A549 (cell line): ENCODE data around the gene CCNT2.

ENCODE experiments used
- BHLHE40 ChIP-seq: IDR thresholded peaks from 2 replicates; pipeline ENCODE4 v1.6.1; 2012; ENCODE audit warnings: low read depth, low read length, inconsistent platforms
- CBX8 ChIP-seq: fragments of 200-600 bp; sonication (generic); IDR thresholded peaks from 2 replicates; pipeline ENCODE4 v1.6.1; 2016
- EP300 ChIP-seq, 2 experiments: fragments of >200 bp; sonication (Bioruptor Twin); formaldehyde crosslinking; IDR thresholded peaks; 2 replicates in 1 of 2; 3 replicates in 1 of 2; pipeline ENCODE4 v1.6.1; 2016 to 2017
- POLR2A ChIP-seq: IDR thresholded peaks from 2 replicates; pipeline ENCODE4 v1.6.1; 2012; ENCODE audit warnings: mild to moderate bottlenecking, low read length
- SMC3 ChIP-seq: fragments of >200 bp; sonication (Bioruptor Twin); formaldehyde crosslinking; IDR thresholded peaks from 3 replicates; pipeline ENCODE4 v1.6.1; 2018; ENCODE audit warnings: inconsistent platforms
- TF ChIP-seq, protein P1 (sequence below): fragments of 450-650 bp; IDR thresholded peaks from 2 replicates; pipeline ENCODE4 v1.6.1; 2014; ENCODE audit warnings: antibody characterized with exemption
- TF ChIP-seq, protein P2 (sequence below): fragments of >200 bp; sonication (Bioruptor Twin); formaldehyde crosslinking; IDR thresholded peaks from 3 replicates; pipeline ENCODE4 v1.5.1; 2016

DNA sequence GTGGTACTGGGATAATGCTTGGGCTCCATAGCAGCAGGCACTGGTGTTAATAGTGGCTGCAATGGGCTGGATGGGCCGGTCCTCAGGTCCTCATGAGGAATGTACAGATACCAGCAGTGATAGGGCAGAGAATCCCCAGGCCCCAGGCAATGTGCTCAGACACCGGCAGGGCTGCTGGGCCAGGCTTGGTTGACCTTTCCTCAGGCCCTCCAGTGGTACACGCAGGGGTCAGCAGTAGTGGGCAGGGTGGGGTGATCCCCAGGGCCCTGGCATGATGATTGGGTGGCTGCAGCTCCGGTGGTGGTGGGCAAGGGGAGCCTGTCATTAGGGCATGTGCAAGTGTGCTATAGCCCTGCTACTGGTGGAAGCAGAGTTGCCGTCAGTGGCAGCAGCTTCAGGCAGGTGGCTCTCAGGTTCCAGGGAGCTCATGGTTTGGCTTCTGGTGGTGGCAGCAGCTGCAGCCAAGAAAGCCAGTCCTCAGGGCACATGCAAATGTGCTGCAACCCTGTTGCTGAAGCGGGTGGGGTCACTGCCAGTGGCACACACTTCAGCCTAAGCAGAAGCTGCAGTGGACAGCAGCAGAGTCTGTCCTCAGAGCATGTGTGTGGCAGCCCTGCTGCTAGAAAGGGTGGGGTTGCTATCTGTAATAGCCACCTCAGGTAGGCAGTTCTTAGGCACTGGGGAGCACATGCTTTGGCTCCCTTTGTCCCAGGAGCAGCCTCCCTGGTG, 56.8 kb downstream of the CCNT2 start:
- TF ChIP-seq SMC3 (no peak), POLR2A (no peak), BHLHE40 (no peak), CBX8 (no peak), EP300 (IDR thresholded peaks at IDR 0.05) (no peak)
- TF ChIP-seq, protein P1, sequence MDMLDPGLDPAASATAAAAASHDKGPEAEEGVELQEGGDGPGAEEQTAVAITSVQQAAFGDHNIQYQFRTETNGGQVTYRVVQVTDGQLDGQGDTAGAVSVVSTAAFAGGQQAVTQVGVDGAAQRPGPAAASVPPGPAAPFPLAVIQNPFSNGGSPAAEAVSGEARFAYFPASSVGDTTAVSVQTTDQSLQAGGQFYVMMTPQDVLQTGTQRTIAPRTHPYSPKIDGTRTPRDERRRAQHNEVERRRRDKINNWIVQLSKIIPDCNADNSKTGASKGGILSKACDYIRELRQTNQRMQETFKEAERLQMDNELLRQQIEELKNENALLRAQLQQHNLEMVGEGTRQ = no peak
- TF ChIP-seq, protein P2, sequence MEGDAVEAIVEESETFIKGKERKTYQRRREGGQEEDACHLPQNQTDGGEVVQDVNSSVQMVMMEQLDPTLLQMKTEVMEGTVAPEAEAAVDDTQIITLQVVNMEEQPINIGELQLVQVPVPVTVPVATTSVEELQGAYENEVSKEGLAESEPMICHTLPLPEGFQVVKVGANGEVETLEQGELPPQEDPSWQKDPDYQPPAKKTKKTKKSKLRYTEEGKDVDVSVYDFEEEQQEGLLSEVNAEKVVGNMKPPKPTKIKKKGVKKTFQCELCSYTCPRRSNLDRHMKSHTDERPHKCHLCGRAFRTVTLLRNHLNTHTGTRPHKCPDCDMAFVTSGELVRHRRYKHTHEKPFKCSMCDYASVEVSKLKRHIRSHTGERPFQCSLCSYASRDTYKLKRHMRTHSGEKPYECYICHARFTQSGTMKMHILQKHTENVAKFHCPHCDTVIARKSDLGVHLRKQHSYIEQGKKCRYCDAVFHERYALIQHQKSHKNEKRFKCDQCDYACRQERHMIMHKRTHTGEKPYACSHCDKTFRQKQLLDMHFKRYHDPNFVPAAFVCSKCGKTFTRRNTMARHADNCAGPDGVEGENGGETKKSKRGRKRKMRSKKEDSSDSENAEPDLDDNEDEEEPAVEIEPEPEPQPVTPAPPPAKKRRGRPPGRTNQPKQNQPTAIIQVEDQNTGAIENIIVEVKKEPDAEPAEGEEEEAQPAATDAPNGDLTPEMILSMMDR = no peak
